Measurements from ENCODE around the gene CRACR2B.

- TF ChIP-seq MYC (CRISPR knock-in tag; IDR thresholded peaks at IDR 0.05; ENCODE audit: borderline replicate concordance) = no peak
- no peak for TF ChIP-seq ZNF138 (CRISPR knock-in tag; IDR thresholded peaks at IDR 0.05; ENCODE audit: low read depth)
- TF ChIP-seq POLR2A (IDR thresholded peaks at IDR 0.05; ENCODE audit: insufficient read depth in 1 of 2, low read depth in 2 of 2, low read length in 2 of 2) = 0 out of 4 replicates have a peak, but pooled peaks of 1 of the 2 experiments have one; percentile 36
- TF ChIP-seq ATF2 (CRISPR knock-in tag; IDR thresholded peaks at IDR 0.05) = no peak
- no peak for TF ChIP-seq RXRB (CRISPR knock-in tag; IDR thresholded peaks at IDR 0.05; ENCODE audit: borderline replicate concordance)
Measured at GRCh38 chr11:865462-866430, 38.0 kb downstream of the CRACR2B start.

Measured in HepG2 (cell line).